ENCODE measurements around the gene TOP1.

DNA sequence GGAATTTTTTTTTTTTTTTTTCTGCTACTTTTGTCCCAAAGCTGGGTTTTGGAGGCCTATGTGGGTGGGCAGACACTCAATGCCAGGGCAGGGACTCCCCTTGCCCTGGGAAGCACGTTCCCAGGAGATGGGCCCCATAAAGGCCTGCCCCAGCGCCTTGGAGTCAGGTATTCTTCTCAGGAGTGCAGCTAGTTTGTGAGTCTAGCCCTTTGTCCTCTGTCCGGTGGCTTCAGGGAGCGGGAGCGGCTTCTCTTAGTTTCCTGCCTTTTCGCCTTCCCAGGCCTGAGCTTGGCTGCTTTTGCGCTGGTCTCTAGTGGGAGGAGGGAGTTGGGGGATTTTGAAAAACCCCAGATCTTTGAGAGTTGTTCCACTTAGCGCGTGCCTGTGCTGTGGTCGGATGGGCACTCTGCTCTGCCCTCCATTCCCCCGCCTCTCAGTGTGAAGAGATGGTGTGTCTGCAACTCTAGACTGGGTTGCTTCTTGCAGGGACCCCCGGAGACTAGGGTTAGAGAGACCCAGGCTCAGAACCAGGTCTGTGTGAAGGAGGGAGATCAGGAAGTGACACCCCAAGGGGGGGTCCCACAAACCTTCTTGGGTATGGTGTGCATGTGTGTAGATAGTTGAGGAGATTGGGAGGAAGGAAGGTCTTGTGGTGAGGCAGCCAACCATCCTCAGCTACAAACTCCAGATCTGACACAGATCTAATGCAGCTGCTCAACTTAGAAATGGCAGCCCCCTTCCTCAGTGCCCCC, 110.0 kb downstream of the TOP1 start:
- TF ChIP-seq, protein P1, sequence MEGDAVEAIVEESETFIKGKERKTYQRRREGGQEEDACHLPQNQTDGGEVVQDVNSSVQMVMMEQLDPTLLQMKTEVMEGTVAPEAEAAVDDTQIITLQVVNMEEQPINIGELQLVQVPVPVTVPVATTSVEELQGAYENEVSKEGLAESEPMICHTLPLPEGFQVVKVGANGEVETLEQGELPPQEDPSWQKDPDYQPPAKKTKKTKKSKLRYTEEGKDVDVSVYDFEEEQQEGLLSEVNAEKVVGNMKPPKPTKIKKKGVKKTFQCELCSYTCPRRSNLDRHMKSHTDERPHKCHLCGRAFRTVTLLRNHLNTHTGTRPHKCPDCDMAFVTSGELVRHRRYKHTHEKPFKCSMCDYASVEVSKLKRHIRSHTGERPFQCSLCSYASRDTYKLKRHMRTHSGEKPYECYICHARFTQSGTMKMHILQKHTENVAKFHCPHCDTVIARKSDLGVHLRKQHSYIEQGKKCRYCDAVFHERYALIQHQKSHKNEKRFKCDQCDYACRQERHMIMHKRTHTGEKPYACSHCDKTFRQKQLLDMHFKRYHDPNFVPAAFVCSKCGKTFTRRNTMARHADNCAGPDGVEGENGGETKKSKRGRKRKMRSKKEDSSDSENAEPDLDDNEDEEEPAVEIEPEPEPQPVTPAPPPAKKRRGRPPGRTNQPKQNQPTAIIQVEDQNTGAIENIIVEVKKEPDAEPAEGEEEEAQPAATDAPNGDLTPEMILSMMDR (IDR thresholded peaks at IDR 0.05) = no peak
- no peak for TF ChIP-seq POLR2A (IDR thresholded peaks at IDR 0.05)
